ENCODE data around the gene EMX2.
"Not testable (repeated sequence)": the region's sequence is repeated elsewhere in the genome, so short reads cannot be mapped to it uniquely, and the experiment has no call there.

Gene EMX2

GRCh38 chr10:117562896-117563737, 20.6 kb downstream of the EMX2 start:
- no peak for DNase-seq

GRCh38 chr10:117563780-117564179, 21.2 kb downstream of the EMX2 start:
- no peak for DNase-seq

- no peak for DNase-seq
These were observed 22.5 kb downstream of the EMX2 start for GRCh38 chr10:117565068-117565467.

GRCh38 chr10:117568334-117568733, 25.8 kb downstream of the EMX2 start:
- peak; percentile 35 for DNase-seq

GRCh38 chr10:117569610-117570390, 27.3 kb downstream of the EMX2 start:
- DNase-seq = no peak

- DNase-seq = no peak
These were observed 28.3 kb downstream of the EMX2 start for GRCh38 chr10:117570880-117571279.

- DNase-seq = no peak
These were observed 32.1 kb downstream of the EMX2 start for GRCh38 chr10:117574498-117575146.

- DNase-seq = no peak
These were observed 35.9 kb downstream of the EMX2 start for GRCh38 chr10:117578490-117578889.

- DNase-seq = no peak
These were observed 36.5 kb downstream of the EMX2 start for GRCh38 chr10:117578999-117579590.

- DNase-seq = no peak
These were observed 39.4 kb downstream of the EMX2 start for GRCh38 chr10:117581961-117582360.

GRCh38 chr10:117584831-117585230, 42.3 kb downstream of the EMX2 start:
- not testable (repeated sequence) for DNase-seq

- DNase-seq = no peak
These were observed 44.5 kb downstream of the EMX2 start for GRCh38 chr10:117587036-117587435.

GRCh38 chr10:117590101-117590875, 47.7 kb downstream of the EMX2 start:
- DNase-seq = no peak

GRCh38 chr10:117591043-117591442, 48.5 kb downstream of the EMX2 start:
- no peak for DNase-seq

- no peak for DNase-seq
These were observed 52.2 kb downstream of the EMX2 start for GRCh38 chr10:117594722-117595121.

GRCh38 chr10:117596706-117597105, 54.2 kb downstream of the EMX2 start:
- DNase-seq = no peak

- DNase-seq = no peak
These were observed 54.7 kb downstream of the EMX2 start for GRCh38 chr10:117597216-117597615.

Measured in retina (tissue), 1 donor.